A673 (cell line): Measurements from ENCODE around the gene LRRN2. TPM values are rescaled to one million over a fixed set of nuclear protein-coding genes. Genes with fewer than 3 reads are reported as not detected.
"Not testable (repeated sequence)": the region's sequence is repeated elsewhere in the genome, so short reads cannot be mapped to it uniquely, and the experiment has no call there.

Experiments
- BruUV-seq: library from RNA; stranded (reverse); fragments of 400-500 nt; replicated peaks from 2 replicates; lab custom pipeline; 2021; lab: Mats Ljungman, UMichigan
- CTCF ChIA-PET: fragments of 300-600 bp; sonication (Branson Sonifier 250); formaldehyde crosslinking; loops from one replicate; lab custom pipeline; 2022; ENCODE audit warnings: antibody characterized with exemption; lab: Charles Lee
- POLR2A ChIA-PET: fragments of 300-600 bp; sonication (Branson Sonifier 250); formaldehyde crosslinking; loops from one replicate; lab custom pipeline; 2022; ENCODE audit warnings: antibody characterized with exemption; ENCODE audit not compliant: low non-redundant PET; lab: Charles Lee
- DNase-seq: peaks from one replicate; pipeline ENCODE4 v3.0.0-alpha.2; 2015; ENCODE audit warnings: low spot score
- H3K27ac ChIP-seq: fragments of 200-600 bp; sonication (generic); 2 replicates; pipeline ENCODE4 v1.5.1; 2016; ENCODE audit warnings: mixed run types, low read depth, mild to moderate bottlenecking, mixed read lengths, antibody characterized with exemption, low read length; ENCODE audit not compliant: poor library complexity, severe bottlenecking
- H3K27me3 ChIP-seq: fragments of 200-600 bp; sonication (generic); replicated peaks from 2 replicates; pipeline ENCODE4 v1.6.1; 2017; ENCODE audit warnings: mixed run types, low read depth, mild to moderate bottlenecking, mixed read lengths, antibody characterized with exemption, low read length; ENCODE audit not compliant: insufficient read depth, poor library complexity
- H3K36me3 ChIP-seq: fragments of 200-600 bp; sonication (generic); 2 replicates; pipeline ENCODE4 v1.6.1; 2016; ENCODE audit warnings: mixed run types, mild to moderate bottlenecking, mixed read lengths, antibody characterized with exemption, low read length; ENCODE audit not compliant: insufficient read depth, poor library complexity, severe bottlenecking
- H3K4me1 ChIP-seq: fragments of 200-600 bp; sonication (generic); 2 replicates; pipeline ENCODE4 v1.6.1; 2017; ENCODE audit warnings: mixed run types, mild to moderate bottlenecking, mixed read lengths, antibody characterized with exemption, low read length; ENCODE audit not compliant: insufficient read depth, poor library complexity, severe bottlenecking
- H3K4me3 ChIP-seq: fragments of 200-600 bp; sonication (generic); 2 replicates; pipeline ENCODE4 v1.5.1; 2016; ENCODE audit warnings: low read depth, mixed run types, mild to moderate bottlenecking, mixed read lengths, low read length; ENCODE audit not compliant: poor library complexity, severe bottlenecking
- H3K9me3 ChIP-seq: fragments of 200-600 bp; sonication (generic); 2 replicates; pipeline ENCODE4 v1.6.1; 2016; ENCODE audit warnings: mixed run types, low read depth, mild to moderate bottlenecking, mixed read lengths, antibody characterized with exemption, low read length; ENCODE audit not compliant: poor library complexity, severe bottlenecking
- EZH2 ChIP-seq: fragments of 200-600 bp; sonication (generic); IDR thresholded peaks from 2 replicates; pipeline ENCODE4 v1.6.1; 2017; ENCODE audit warnings: borderline replicate concordance, low read depth, mild to moderate bottlenecking, mixed read lengths, antibody characterized with exemption, low read length; ENCODE audit not compliant: poor library complexity, severe bottlenecking
- intact Hi-C: fragments of 100-400 bp; cut with micrococcal nuclease; formaldehyde crosslinking; loops from one replicate; pipeline ENCODE4 v1.10.0; 2022; ENCODE audit not compliant: unreplicated experiment
- total RNA-seq: library from RNA; stranded (reverse); gene quantifications from 2 replicates; pipeline ENCODE4 v1.2.3, GENCODE V29; 2021
- TF ChIP-seq, protein P1 (sequence below): fragments of 300-800, 200-600 bp; sonication (generic); conservative IDR thresholded peaks from 2 replicates; pipeline ENCODE4 v1.5.1; 2017; ENCODE audit warnings: low read depth, mild to moderate bottlenecking, antibody characterized with exemption, low read length, moderate library complexity, mixed read lengths

LRRN2 gene
- total RNA-seq, 1 experiment from 2014 or later, result not detected

DNA sequence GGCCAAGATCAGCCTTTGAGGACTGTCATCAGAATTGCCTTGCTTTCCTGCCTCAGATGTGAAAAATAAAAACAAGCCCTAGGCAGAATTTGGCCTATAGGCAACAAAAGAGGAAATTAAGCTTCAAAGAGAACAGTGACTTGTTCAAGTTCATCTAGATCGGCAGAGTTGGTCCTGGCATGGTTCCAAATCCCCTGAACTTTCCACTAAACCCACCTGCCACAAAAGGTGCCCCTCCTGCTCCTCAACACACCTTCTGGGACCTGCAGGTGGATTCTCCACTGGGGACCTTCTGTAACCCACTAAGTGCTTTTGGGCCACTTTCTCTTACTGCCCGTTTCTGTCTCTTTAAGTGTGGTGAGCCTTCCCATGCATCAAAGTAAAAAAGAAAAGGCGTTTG lies 42.5 kb upstream of the LRRN2 start:
- Histone ChIP-seq H3K36me3 (no peaks in the 10 kb centered on the region), H3K27ac (no peak overlapping the region), H3K4me1 (no peaks in the 10 kb centered on the region), H3K27me3 (no peaks in the 10 kb centered on the region), H3K9me3 (no peaks in the 10 kb centered on the region), H3K4me3 (no peak overlapping the region)
- ChIA-PET CTCF (no interaction called here), POLR2A (interaction anchor here (0.6 kb wide), 1 partner anchor 128 kb away, joined by 3 read pairs; no protein-coding TSS in a partner anchor)
- DNase-seq, result no peak
- intact Hi-C loops, result no loop called here
- BruUV-seq, result no TSS peak
- TF ChIP-seq, protein P1, sequence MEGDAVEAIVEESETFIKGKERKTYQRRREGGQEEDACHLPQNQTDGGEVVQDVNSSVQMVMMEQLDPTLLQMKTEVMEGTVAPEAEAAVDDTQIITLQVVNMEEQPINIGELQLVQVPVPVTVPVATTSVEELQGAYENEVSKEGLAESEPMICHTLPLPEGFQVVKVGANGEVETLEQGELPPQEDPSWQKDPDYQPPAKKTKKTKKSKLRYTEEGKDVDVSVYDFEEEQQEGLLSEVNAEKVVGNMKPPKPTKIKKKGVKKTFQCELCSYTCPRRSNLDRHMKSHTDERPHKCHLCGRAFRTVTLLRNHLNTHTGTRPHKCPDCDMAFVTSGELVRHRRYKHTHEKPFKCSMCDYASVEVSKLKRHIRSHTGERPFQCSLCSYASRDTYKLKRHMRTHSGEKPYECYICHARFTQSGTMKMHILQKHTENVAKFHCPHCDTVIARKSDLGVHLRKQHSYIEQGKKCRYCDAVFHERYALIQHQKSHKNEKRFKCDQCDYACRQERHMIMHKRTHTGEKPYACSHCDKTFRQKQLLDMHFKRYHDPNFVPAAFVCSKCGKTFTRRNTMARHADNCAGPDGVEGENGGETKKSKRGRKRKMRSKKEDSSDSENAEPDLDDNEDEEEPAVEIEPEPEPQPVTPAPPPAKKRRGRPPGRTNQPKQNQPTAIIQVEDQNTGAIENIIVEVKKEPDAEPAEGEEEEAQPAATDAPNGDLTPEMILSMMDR, result no peak
- TF ChIP-seq EZH2, result no peak

DNA sequence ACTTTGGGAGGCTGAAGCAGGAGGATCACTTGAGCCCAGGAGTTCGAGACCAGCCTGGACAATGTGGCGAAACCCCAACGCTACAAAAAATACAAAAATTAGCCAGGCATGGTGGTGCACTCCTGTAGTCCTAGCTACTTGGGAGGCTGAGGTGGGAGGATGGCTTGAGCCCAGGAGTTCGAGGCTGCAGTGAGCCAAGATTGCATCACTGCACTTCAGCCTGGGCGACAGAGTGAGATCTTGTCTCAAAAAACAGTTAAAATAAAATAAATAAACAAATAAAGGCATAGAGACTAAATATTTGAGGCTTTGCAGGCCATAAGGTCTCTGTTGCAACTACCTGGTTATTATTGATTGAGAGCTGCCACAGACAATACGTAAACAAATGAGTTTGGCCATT lies 41.9 kb upstream of the LRRN2 start:
- H3K4me3 ChIP-seq, H3K36me3 ChIP-seq, intact Hi-C loops, H3K27ac ChIP-seq, CTCF ChIA-PET, H3K27me3 ChIP-seq, DNase-seq, BruUV-seq, H3K4me1 ChIP-seq, H3K9me3 ChIP-seq: not testable (repeated sequence)
- POLR2A ChIA-PET, result interaction anchor here (0.6 kb wide), 1 partner anchor 128 kb away, joined by 3 read pairs; no protein-coding TSS in a partner anchor

DNA sequence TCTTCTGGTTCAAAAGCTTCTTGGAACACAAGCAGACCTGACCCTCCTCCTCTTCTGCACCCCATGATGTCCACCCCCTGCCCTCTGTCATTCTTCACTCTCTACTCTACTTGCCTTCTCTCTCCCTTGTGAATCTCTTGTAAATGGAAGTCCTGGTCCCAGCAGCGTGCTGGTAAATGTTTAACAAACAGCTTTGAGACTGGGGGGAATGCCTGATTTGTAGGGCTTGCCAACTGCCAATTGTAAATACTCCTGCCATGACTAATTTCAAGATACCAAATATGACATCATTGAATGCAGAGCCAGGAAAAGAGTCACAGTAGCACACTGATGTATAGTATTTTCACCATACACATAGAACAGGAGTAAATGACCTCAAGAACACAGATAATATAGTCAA lies 40.9 kb upstream of the LRRN2 start:
- ChIA-PET CTCF (no interaction called here), POLR2A (no interaction called here)
- Histone ChIP-seq H3K9me3 (no peaks in the 10 kb centered on the region), H3K27me3 (no peaks in the 10 kb centered on the region), H3K4me3 (no peak overlapping the region), H3K36me3 (no peaks in the 10 kb centered on the region), H3K27ac (no peak overlapping the region), H3K4me1 (no peaks in the 10 kb centered on the region)
- TF ChIP-seq, protein P1, result no peak
- DNase-seq, result no peak
- intact Hi-C loops, result no loop called here
- no TSS peak for BruUV-seq

DNA sequence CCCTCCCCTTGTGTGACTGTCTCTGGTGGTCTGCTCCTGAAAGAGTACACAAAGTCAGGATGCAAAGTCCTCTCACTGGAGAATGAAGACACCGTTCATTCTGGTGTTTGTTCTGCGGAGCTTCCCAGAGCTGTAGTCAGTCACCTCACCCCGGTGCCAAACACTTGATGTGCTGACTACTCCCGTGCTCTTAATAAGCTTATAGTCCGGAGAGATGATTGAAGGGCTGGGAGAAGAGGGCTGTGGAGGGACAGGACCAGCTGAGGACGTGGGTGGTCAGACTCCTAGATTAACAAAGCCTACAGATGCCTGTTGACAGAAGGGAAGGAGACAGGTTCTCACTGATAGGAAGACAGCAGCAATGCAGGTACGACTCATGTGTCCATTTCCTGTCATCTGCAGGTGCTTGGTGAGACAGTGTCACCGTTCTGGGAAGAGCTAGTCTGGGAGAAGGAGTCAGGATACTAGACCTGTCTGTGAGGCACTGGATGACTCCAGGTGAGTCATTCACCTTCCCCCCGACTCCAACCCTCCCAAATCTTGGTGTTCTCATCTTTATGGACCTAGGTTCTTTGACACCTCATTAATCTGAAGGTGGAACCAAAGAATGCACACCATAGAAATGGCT lies 40.4 kb upstream of the LRRN2 start:
- CTCF ChIA-PET, result no interaction called here
- H3K4me3 ChIP-seq, result no peak overlapping the region
- BruUV-seq, result no TSS peak
- no peak for DNase-seq
- no peaks in the 10 kb centered on the region for H3K36me3 ChIP-seq
- H3K4me1 ChIP-seq, result no peaks in the 10 kb centered on the region
- TF ChIP-seq, protein P1, result no peak
- TF ChIP-seq EZH2, result no peak
- POLR2A ChIA-PET, result no interaction called here
- H3K27me3 ChIP-seq, result no peaks in the 10 kb centered on the region
- intact Hi-C loops, result no loop called here
- H3K27ac ChIP-seq, result no peak overlapping the region
- no peaks in the 10 kb centered on the region for H3K9me3 ChIP-seq
